ENCODE results near the gene MAX. TPM values are rescaled to one million over a fixed set of nuclear protein-coding genes. Genes with fewer than 3 reads are reported as not detected.
A peak's percentile ranks its signal among the peaks of the same experiment; 100 is the strongest.

Gene MAX
- total and polyA plus RNA-seq, 9 of the 15 experiments (the other 6 are each of a cell fraction or from before 2014, with no cell fraction given) = 15.4 to 96.5 (median 51.6) TPM

- Histone ChIP-seq H3K4me3 (no peak overlapping the region), H3K9ac (ENCODE audit: insufficient read depth in 1 of 2, low read depth in 2 of 2, low read length in 2 of 2) (no peak overlapping the region), H3K27me3 (ENCODE audit: control insufficient read depth in 2 of 2, insufficient read depth in 2 of 2, low read length in 2 of 2) (no peaks in the 10 kb centered on the region), H3K36me3 (ENCODE audit: control insufficient read depth, insufficient read depth, low read length) (no peaks in the 10 kb centered on the region), H3K4me2 (ENCODE audit: insufficient read depth, low read length) (no peak overlapping the region), H3K79me2 (ENCODE audit: control insufficient read depth, insufficient read depth, low read length) (no peaks in the 10 kb centered on the region), H4K20me1 (replicated peaks; ENCODE audit: control insufficient read depth, insufficient read depth, low read length) (no peaks in the 10 kb centered on the region), H3K4me1 (replicated peaks in 1 of 2; ENCODE audit: control insufficient read depth in 2 of 2, insufficient read depth in 2 of 2, low read length in 2 of 2) (no peaks in the 10 kb centered on the region; a peak in 3 of 5 replicates), H2AFZ (ENCODE audit: low read depth, low read length) (0 out of 2 replicates have a peak overlapping the region, but pooled peaks have one; percentile 39), H3K9me3 (replicated peaks; ENCODE audit: control insufficient read depth, insufficient read depth, low read depth, low read length) (no peaks in the 10 kb centered on the region), H3K9me1 (ENCODE audit: control insufficient read depth, insufficient read depth, low read length) (no peaks in the 10 kb centered on the region), H3K27ac (ENCODE audit: extremely low read depth, low read depth, low read length) (no peak overlapping the region)
- ChIA-PET CTCF (ENCODE audit: low intra/inter-chr PET ratio) (no interaction called here), POLR2A (interaction anchor here (0.6 to 1.3 kb wide), 5 partner anchors 9 to 298 kb away, joined by 3 to 4 read pairs (median 3); no protein-coding TSS in a partner anchor)
- BruUV-seq (replicated peaks) = no TSS peak
- 31% methylated on average over 12 of the region's 15 CpGs for WGBS (ENCODE audit: insufficient coverage, low coverage, missing lambda C conversion rate)
- no peak for TF ChIP-seq ZKSCAN3 (CRISPR knock-in tag; IDR thresholded peaks at IDR 0.05)
- TF ChIP-seq THRAP3 (IDR thresholded peaks at IDR 0.05; ENCODE audit: borderline replicate concordance) = no peak
- TF ChIP-seq RBFOX2 (IDR thresholded peaks at IDR 0.05; ENCODE audit: low read depth, low read length) = no peak
- no peak for TF ChIP-seq KHSRP (IDR thresholded peaks at IDR 0.05)
- no peak for TF ChIP-seq GTF2E2 (tag; IDR thresholded peaks at IDR 0.05)
- TF ChIP-seq MLX (CRISPR knock-in tag; conservative IDR thresholded peaks at IDR 0.05) = no peak
- no peak for TF ChIP-seq BMI1 (IDR thresholded peaks at IDR 0.05; ENCODE audit: low read length)
- TF ChIP-seq SFPQ (IDR thresholded peaks at IDR 0.05; ENCODE audit: low read depth, low read length) = no peak
- no peak for TF ChIP-seq CREB3 (tag; conservative IDR thresholded peaks at IDR 0.05; ENCODE audit: low read depth)
- no peak for TF ChIP-seq FOXA3 (CRISPR knock-in tag; conservative IDR thresholded peaks at IDR 0.05 in 1 of 2, IDR thresholded peaks at IDR 0.05 in 1 of 2)
- TF ChIP-seq DMBX1 (CRISPR knock-in tag; IDR thresholded peaks at IDR 0.05; ENCODE audit: borderline replicate concordance) = no peak
- TF ChIP-seq GATAD2A (IDR thresholded peaks at IDR 0.05) = no peak
- TF ChIP-seq JUND (IDR thresholded peaks at IDR 0.05; ENCODE audit: borderline replicate concordance, low read depth, low read length) = no peak
- TF ChIP-seq JUND (tag; IDR thresholded peaks at IDR 0.05; ENCODE audit: borderline replicate concordance, low read depth, low read length) = no peak
- FAIRE-seq = no peak
- no peak for DNase-seq (ENCODE audit: extremely low read depth in 1 of 4, low spot score in 3 of 4)
- intact Hi-C loops (cut with micrococcal nuclease) = no loop called here
- in situ Hi-C loops (cut with MboI) = no loop called here
- no peak for ATAC-seq
These were observed 15.7 kb upstream of the MAX start for GRCh38 chr14:65117769-65118745.

All from K562 (cell line).